HG02610 (cell line): Measurements from ENCODE around the gene MYO7A.

Experiments
- ATAC-seq: cut with Tn5 transposase; IDR thresholded peaks from one replicate; pipeline ENCODE4 v1.9.1; 2021; ENCODE audit warnings: mild to moderate bottlenecking, moderate library complexity; ENCODE audit not compliant: unreplicated experiment

MYO7A gene

GRCh38 chr11:77159937-77160495, 32.0 kb downstream of the MYO7A start:
- ATAC-seq = no peak

GRCh38 chr11:77163271-77163670, 35.2 kb downstream of the MYO7A start:
- no peak for ATAC-seq

- ATAC-seq = no peak
Measured at GRCh38 chr11:77165066-77165465, 37.0 kb downstream of the MYO7A start.

- no peak for ATAC-seq
Measured at GRCh38 chr11:77166021-77166420, 38.0 kb downstream of the MYO7A start.

- no peak for ATAC-seq
Measured at GRCh38 chr11:77167111-77167626, 39.1 kb downstream of the MYO7A start.

GRCh38 chr11:77167791-77168190, 39.7 kb downstream of the MYO7A start:
- no peak for ATAC-seq

- no peak for ATAC-seq
Measured at GRCh38 chr11:77170107-77170506, 42.1 kb downstream of the MYO7A start.

- no peak for ATAC-seq
Measured at GRCh38 chr11:77171254-77171653, 43.2 kb downstream of the MYO7A start.

- ATAC-seq = no peak
Measured at GRCh38 chr11:77171885-77172665, 44.0 kb downstream of the MYO7A start.

- ATAC-seq = no peak
Measured at GRCh38 chr11:77172666-77172982, 44.6 kb downstream of the MYO7A start.

- no peak for ATAC-seq
Measured at GRCh38 chr11:77173494-77173893, 45.4 kb downstream of the MYO7A start.

- ATAC-seq = no peak
Measured at GRCh38 chr11:77174559-77174958, 46.5 kb downstream of the MYO7A start.

- no peak for ATAC-seq
Measured at GRCh38 chr11:77175021-77175842, 47.2 kb downstream of the MYO7A start.

- ATAC-seq = peak; percentile 53
Measured at GRCh38 chr11:77175869-77176539, 48.0 kb downstream of the MYO7A start.

- no peak for ATAC-seq
Measured at GRCh38 chr11:77176996-77177395, 49.0 kb downstream of the MYO7A start.

GRCh38 chr11:77178150-77178549, 50.1 kb downstream of the MYO7A start:
- no peak for ATAC-seq

GRCh38 chr11:77179048-77179447, 51.0 kb downstream of the MYO7A start:
- no peak for ATAC-seq

- ATAC-seq = no peak
Measured at GRCh38 chr11:77179681-77180080, 51.6 kb downstream of the MYO7A start.

GRCh38 chr11:77180346-77180745, 52.3 kb downstream of the MYO7A start:
- ATAC-seq = no peak

- no peak for ATAC-seq
Measured at GRCh38 chr11:77181226-77181625, 53.2 kb downstream of the MYO7A start.
